ENCODE results near the gene METTL4. TPM values are rescaled to one million over a fixed set of nuclear protein-coding genes. Genes with fewer than 3 reads are reported as not detected.

The METTL4 gene
- total RNA-seq, 1 experiment from 2014 or later = 12.1 TPM

Other genes with a start within 250 kb of the METTL4 start
- gene NDC80, start 52 bp upstream of the METTL4 start, total RNA-seq (2014; rRNA removed; shearing (Covaris generic)) = 40.9 and 59.3 TPM in 2 replicates
- gene SMCHD1, start 84.2 kb upstream of the METTL4 start, total RNA-seq (2014; rRNA removed; shearing (Covaris generic)) = 24.4 and 40.5 TPM in 2 replicates

All from H7 (cell line).